ENCODE measurements around the gene ZNF396. TPM values are rescaled to one million over a fixed set of nuclear protein-coding genes. Genes with fewer than 3 reads are reported as not detected.

ZNF396 gene
- total RNA-seq: 1 to 10 TPM in 1 of 2 donors, under 1 TPM in 1; 0.97 to 1.0 TPM
- long read RNA-seq: 0 reads

GRCh38 chr18:35376742-35377695 is at the start of gene ZNF396:
ZNF396 (minus strand) TSS chr18:35377337; CDS start chr18:35374292, 3,045 bp downstream.
- DNase-seq (peak; percentile 89), ATAC-seq (peak; percentile 95)
- intact Hi-C loops (cut with DNase I): no loop called here

DNA sequence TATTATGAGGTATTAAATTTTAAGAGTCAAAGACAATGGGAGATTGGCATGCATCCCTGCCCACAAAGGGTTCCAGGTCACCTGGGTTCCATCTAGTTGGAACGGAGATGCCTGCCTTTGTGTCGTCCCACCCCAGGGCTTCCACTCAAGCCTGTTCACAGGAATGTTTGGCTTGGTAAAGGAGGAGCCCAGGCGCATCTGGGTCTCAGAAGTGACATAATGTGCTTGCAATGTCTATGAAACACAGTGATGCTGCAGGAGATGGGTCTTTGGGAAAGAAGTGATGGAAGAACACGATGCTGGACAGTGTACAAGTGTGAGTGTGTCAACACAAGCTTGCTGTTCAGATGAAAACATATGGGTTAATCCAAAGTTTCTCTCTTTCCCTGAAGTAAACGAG is 49.6 kb upstream of the ZNF396 start:
- DNase-seq (no peak), ATAC-seq (no peak)
- intact Hi-C loops (cut with DNase I): no loop called here

DNA sequence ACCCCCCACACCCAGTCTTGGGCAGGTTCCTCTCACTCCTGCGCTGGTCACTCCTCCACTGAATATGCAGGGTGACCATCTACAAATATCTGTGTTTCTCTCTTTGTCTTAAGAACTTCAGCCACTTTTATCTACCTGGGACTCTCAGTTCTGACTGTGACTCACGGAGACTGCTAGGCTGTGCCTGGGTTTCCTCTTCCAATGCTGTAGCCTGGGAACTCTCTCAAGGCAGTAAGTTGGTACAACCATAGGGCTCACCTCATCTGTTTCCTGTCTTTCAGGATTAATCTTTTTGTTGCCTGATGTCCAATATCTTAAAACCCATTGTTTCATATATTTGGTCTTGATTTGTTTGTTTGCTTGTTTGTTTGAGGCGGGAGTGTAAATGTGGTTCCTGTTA is 47.2 kb upstream of the ZNF396 start:
- DNase-seq: no peak
- intact Hi-C loops (cut with DNase I): no loop called here
- no peak for ATAC-seq

- peak in 1 of 2 donors; percentile 56 for ATAC-seq
- DNase-seq: no peak
- intact Hi-C loops (cut with DNase I): no loop called here
Observed at GRCh38 chr18:35422237-35422636, 45.1 kb upstream of the ZNF396 start.

DNA sequence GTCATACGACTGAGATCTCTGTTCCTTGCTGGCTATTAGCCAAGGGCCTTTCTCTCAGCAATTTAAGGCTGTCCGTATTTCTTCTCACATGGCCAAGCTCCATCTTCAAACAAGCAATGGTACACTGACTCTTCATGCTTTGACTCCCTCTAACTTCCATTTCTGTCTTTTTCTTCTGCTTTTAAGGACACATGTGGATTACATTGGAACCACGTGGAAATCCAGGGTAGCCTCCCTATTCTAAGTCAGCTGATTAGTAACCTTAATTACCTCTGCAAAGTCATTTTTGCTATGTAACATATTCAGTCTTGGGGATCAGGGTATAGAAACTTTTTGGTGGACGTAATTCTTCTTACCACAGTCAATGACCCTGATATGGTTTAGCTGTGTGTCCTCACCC is 41.5 kb upstream of the ZNF396 start:
- intact Hi-C loops (cut with DNase I): loop anchor here in 1 of 2 donors (10.0 kb wide), 2 partner anchors 76 to 166 kb away; partner anchors contain the start of genes GALNT1 and INO80C
- DNase-seq (no peak), ATAC-seq (no peak)

DNA sequence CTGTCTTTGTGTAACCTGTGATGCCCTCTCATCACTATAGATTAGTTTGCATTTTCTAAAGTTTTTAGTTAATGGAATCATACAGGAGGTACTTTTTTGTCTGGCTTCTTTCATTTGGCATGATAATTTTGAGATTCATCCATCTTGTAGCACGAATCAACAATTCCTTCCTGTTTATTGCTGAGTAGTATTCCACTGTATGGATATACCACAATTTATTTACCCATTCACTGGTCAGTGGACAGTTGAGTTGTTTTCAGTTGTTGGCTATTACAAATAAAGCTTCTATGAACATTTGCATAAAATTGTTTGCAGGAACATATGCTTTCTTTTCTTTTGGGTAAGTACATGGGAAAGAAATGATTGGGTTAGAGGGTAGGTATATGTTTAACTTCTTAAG is 40.1 kb upstream of the ZNF396 start:
- intact Hi-C loops (cut with DNase I): loop anchor here in 1 of 2 donors (10.0 kb wide), 2 partner anchors 78 to 168 kb away; partner anchors contain the start of genes GALNT1 and INO80C
- ATAC-seq: no peak

DNA sequence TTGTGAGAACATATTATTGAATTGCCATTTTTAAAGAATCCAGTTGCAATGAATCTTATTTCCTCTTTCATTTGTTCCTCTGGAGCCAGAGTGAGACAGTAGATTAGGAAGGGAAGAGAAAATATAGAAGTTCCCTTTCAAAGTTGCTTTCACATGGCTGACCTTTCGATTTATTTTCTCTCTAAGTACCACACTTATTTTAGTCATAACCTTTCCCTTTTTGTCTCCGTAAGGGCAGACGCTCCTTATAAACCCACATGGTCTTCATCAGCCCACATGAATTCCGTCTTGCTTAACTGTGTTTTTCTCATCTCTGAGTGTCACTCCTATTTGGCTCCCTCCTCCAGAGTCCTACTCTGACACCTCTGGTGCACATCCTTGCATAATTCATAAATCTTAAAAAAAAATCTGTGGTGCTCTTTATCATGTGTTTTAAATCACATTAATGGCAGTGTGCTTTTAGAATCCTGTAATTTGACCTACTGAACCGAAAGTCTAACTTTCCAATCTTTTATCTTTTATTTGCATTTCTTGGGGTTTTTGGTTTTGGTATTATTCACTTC is 38.5 kb upstream of the ZNF396 start:
- DNase-seq (no peak), ATAC-seq (peak in 1 of 2 donors; percentile 32)
- intact Hi-C loops (cut with DNase I): loop anchor here in 1 of 2 donors (10.0 kb wide), 2 partner anchors 79 to 169 kb away; partner anchors contain the start of genes GALNT1 and INO80C

More for the DNA sequence above, 40.1 kb upstream of the ZNF396 start:
- DNase-seq: no peak

DNA sequence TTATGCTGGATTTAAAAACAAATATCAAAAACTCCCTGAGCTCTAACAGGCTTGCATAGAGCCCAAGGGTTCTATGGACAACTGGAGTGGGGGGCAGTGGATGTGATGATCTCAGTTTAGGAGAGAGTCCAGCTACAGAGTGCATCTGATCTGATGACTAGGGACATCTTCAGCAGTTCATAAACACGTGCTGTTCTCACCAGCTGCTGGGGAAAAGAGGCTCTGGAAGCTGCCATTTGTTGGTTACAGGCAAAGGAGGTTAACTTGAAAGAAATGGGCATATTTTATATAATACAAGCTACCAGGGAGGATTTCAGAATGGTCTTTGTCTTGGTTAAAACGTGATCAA is 36.0 kb upstream of the ZNF396 start:
- intact Hi-C loops (cut with DNase I): loop anchor here in 1 of 2 donors (10.0 kb wide), 2 partner anchors 82 to 172 kb away; partner anchors contain the start of genes GALNT1 and INO80C
- ATAC-seq: peak; percentile 32 to 83

DNA sequence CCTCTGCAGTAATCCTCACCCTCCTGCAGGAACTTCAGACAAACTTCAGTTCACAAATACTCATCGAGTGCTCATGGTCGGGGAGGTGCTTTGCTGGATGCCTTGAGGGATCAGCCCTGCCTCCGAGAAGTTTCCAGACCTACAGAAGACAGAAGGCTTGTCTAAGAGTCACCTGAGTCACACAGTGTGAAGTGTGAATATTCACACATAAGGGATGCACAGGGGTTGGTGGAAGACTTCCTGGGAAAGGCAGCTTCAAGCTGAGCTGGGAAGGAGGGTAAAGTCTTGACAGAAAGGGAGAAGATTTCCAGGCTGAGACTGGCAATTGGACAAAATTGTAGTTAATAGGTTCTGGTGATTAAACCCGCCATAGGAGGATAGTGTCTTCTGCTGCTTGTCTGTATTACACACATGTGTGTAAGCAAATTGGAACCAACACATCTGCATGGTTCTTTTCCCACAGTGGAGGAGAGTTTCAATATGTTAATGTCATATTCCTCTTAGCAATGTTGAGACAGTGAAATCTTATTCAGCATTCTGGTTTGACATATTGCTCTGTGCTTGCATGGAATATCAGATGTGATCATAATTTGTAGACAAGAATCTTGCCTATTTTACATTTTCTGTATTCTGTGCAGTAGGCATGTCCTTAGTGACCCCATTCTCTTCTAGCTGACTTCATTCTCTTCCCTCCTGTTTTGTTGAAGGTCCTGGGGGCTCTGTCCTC is 34.7 kb upstream of the ZNF396 start:
- DNase-seq: no peak
- no peak for ATAC-seq
- intact Hi-C loops (cut with DNase I): loop anchor here in 1 of 2 donors (10.0 kb wide), 2 partner anchors 83 to 173 kb away; partner anchors contain the start of genes GALNT1 and INO80C

More for the DNA sequence above, 36.0 kb upstream of the ZNF396 start:
- no peak for DNase-seq

DNA sequence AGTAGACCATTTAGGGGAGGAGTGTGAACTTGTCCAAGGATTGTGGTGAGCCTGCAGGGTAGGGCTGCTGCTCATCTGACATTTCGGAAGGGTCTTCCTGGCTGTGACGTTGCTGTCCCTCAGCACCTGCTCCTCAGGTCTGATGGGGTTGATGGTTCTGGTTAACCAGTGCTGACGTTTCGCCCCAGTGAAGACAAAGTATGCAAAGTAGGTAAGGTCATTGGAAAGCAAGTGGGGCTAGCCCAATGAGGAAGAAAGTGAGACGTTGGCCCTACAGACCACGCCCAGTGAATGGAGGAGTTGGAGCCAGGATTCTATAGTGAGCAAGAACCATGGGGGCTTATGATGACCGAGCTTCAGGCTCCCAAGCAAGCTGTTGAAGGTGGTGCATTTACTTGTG is 33.4 kb upstream of the ZNF396 start:
- DNase-seq: no peak
- ATAC-seq: no peak
- intact Hi-C loops (cut with DNase I): loop anchor here in 1 of 2 donors (10.0 kb wide), 2 partner anchors 84 to 174 kb away; partner anchors contain the start of genes GALNT1 and INO80C

DNA sequence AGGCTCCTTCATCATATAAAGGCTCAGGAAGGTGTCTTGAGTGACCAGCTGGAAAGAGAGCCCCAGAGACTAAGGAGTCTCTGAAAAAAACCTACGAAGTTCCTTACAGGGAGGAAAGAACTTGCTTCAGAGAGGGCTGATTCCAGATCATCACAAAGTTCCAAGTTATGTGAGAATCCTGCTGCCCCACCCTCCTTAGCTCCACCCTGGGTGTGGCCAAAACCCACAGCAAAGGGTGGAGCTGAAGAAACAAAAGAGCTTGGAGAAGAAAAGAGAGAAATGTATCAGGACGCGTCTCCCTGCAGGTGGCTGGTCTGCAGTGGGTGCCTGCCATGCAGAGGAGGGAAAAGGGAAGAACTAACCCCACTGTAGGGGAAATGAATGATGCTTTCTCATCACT is 32.8 kb upstream of the ZNF396 start:
- intact Hi-C loops (cut with DNase I): loop anchor here in 1 of 2 donors (10.0 kb wide), 2 partner anchors 85 to 175 kb away; partner anchors contain the start of genes GALNT1 and INO80C
- DNase-seq (no peak), ATAC-seq (no peak)

GRCh38 chr18:35408843-35409261 is 31.7 kb upstream of the ZNF396 start:
- intact Hi-C loops (cut with DNase I): no loop called here
- DNase-seq (no peak), ATAC-seq (no peak)

GRCh38 chr18:35407871-35408481 is 30.8 kb upstream of the ZNF396 start:
- intact Hi-C loops (cut with DNase I): no loop called here
- DNase-seq (no peak), ATAC-seq (peak; percentile 83 to 88)

DNA sequence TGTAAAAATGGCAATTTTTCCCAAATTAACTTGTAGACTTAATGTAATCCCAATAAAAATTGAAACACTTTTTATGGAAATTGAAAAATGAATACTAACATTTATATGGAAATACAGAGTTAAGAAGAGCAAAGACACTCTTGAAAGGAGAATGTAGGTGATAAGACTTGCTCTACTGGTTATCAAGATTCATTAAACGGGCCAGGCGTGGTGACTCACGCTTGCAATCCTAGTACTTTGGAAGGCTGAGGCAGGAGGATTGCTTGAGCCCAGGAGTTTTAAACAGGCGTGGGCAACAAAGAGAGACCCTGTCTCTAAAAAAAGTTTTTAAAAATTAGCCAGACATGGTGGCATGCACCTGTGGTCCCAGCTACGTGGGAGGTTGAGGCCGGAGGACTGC is 29.5 kb upstream of the ZNF396 start:
- intact Hi-C loops (cut with DNase I): no loop called here
- no peak for ATAC-seq
- no peak for DNase-seq

- intact Hi-C loops (cut with DNase I): no loop called here
- DNase-seq: no peak
- ATAC-seq: no peak
Observed at GRCh38 chr18:35397976-35398375, 20.8 kb upstream of the ZNF396 start.

- ATAC-seq (no peak), DNase-seq (no peak)
- intact Hi-C loops (cut with DNase I): no loop called here
Observed at GRCh38 chr18:35393716-35394115, 16.6 kb upstream of the ZNF396 start.

GRCh38 chr18:35392375-35392774 is 15.2 kb upstream of the ZNF396 start:
- ATAC-seq (no peak), DNase-seq (no peak)
- intact Hi-C loops (cut with DNase I): no loop called here

DNA sequence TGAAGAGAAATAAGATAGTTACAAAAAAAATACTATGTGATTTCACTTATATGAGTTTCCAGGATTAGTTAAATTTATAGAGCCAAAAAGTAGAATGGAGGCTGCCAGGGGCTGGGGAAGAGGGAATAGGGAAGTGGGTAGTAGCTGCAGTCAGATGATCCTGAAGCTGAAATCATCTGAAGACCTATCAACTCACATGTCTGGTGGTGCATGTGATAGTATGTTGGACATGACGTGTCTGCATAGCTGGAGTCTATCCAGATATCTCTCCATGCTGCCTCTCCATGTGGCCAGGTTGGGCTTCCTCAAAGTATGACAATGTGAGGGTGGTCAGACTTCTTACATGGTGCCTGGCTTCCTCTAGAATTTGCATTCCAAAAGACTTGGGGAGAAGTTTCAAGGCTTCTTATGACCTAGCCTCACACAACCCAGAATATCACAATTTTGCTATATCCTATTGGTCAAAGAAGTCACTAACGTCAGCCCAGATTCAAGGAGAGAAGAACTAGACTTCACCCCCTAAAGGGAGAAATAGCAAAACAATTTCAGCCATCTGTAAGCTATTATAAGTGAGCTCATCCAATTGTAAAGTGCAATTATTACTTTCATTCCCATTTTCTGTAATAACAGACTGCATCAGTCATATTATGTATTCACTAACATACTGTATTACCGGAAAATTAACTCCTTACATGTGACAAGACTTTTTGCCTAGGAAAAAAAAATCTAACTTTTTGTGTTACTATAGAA is 14.0 kb upstream of the ZNF396 start:
- DNase-seq (no peak), ATAC-seq (no peak)
- intact Hi-C loops (cut with DNase I): no loop called here

Measured in left cardiac atrium (tissue), 4 donors.